ENCODE results near the gene SCN4A.

SCN4A gene

DNA sequence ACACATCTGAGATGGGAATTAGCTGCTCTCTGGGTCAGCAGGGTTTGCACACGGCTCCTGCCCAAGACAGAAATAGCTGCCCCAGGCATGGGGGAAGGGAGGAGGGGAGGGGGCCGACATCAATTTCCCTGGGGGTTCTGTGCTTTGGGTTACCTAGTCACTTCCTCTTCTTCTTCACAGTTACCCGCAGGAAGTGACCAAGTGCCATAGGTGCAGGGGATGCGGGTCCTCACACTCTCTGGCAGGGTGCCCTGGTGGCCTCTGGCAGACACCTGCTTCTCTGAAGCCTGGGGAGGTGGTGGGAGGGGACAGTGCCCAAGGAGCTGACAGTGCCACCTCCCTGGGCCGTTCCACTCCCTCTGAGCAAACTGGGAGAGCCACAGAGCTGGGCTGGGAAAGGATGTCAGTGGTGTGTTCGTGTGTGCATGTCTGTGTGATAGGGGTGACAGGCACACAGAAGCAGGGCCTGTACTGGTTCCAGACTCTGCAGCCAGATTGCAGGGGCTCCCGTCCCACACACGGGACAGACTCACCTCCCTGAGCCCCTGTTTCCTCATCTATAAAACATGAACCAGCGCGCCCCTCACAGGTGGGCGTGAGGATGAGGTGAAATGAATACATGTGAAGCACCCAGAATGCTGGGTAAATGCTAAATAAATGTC is 18.2 kb downstream of the SCN4A start:
- DNase-seq, result no peak

DNA sequence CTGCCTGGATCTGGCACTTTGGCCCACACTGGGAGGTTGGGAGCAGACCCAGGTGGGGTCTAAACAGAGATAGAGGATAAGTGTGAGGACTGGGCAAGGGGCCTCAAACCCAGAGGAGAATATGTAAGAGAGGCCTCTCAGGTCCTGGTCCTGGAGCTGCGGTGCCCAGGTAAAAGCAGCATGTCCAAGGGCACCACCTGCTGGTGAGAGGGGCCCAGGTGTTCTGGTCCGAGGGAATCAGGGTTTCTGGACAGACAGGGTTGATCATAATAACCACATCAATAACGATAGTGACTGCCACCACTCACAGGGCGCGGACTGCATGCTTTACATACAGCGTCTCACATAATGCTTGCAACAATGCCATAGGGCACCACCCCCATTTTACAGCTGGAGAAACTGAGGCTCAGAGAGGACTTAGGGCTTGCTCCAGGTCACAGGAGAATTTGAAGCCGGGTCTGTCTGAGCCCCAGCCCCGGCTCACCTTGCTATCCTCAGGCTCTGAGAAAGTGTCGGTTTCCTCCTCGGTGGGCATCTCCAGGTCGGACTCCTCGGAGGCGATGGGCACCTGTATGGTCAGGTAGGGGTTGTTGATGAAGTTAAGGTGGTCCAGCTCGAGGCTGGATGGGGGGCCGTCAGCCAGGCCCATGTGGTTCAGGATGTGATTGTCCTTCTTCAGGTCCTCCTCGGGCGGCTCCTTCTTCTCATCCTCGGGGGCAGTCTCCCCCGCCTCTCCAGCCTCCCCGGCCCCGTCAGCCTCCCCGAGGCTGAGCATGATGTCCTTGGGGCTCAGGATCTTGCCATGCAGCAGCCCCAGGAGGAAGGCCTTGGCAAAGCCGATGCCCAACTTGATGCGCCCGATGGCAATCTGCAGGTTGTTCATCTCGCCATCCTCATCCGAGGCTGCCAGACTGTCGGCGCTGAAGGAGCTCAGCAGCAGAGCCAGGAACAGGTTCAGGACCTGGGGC is 21.5 kb downstream of the SCN4A start:
- peak; percentile 17 for DNase-seq

DNA sequence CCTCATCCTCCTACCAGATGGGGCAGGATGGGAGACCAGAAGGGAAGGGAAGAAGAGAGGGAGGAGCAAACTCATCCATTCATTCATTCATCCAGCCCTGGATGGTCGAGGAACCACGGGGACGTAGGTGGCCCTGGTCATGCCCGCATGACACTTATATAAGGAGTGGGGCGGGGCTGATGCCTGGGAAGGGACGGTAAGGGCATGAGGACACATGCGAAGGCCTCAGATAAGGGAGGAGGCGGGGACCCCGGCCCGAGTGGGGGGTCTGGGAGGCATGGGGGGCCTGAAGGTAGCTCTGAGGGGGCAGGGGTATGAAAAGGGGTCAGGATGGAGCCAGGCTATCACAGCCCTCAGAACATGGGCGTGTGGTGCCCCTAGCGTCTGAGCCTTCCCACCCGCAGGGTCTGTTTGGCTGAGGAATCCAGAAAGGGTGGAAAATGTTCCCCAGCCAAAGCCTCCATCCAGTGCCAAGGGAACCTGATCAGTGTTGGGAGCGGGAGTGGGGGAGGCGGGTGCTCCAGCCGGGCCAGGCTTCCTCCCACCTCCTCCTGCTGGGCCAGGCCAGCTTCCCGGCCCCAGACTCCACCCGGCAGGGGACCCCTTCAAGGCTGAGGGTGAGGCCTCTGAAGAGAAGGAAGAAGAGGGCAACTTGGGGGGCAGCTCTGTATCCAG is 23.0 kb downstream of the SCN4A start:
- no peak for DNase-seq

DNA sequence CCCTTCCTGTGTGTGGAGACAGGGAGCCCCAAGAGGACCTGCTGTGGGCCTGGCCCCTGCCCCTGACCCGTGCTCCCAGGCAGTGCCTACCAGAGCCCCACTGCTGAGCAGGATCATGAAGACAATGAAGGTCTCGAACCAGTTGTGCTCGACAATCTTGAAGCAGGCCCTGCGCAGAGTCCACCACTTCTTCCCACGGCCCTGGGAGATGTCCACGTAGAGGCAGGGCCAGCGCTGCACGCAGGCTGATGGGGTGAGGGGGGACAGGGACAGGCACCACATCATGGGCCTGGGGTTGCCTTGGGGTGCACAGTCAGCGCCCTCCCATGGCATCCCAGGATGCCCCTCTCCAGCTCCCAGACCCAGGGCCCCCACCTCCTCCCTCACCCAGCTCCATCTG is 24.2 kb downstream of the SCN4A start:
- DNase-seq, result no peak

DNA sequence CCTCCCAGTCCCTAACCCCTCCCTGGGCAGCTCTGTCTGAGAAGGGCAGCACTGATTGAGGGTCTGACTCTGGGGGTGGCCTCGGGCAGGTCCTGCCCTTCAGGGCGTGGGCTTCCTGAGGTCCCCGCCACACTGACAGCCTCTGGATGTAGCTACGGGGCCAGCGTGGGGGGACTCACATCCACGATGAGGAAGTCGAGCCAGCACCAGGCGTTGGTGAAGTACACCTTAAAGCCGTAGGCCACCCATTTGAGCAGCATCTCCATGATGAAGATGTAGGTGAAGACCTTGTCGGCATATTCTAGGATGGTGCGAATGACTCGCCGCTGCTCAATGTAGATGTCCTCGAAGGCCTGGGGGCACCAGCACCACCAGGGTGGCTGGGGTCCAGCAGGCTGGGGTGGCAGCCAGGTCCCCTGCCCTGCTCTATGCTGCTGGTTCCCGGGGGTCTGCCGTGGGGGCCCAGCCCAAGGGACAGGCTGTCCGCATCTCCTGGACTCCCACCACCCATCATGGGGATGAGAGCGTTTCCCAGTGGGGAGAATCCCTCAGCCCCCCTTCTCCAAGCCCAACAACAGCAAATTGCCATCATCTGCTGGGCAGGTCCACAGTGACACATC is 24.9 kb downstream of the SCN4A start:
- DNase-seq, result no peak

DNA sequence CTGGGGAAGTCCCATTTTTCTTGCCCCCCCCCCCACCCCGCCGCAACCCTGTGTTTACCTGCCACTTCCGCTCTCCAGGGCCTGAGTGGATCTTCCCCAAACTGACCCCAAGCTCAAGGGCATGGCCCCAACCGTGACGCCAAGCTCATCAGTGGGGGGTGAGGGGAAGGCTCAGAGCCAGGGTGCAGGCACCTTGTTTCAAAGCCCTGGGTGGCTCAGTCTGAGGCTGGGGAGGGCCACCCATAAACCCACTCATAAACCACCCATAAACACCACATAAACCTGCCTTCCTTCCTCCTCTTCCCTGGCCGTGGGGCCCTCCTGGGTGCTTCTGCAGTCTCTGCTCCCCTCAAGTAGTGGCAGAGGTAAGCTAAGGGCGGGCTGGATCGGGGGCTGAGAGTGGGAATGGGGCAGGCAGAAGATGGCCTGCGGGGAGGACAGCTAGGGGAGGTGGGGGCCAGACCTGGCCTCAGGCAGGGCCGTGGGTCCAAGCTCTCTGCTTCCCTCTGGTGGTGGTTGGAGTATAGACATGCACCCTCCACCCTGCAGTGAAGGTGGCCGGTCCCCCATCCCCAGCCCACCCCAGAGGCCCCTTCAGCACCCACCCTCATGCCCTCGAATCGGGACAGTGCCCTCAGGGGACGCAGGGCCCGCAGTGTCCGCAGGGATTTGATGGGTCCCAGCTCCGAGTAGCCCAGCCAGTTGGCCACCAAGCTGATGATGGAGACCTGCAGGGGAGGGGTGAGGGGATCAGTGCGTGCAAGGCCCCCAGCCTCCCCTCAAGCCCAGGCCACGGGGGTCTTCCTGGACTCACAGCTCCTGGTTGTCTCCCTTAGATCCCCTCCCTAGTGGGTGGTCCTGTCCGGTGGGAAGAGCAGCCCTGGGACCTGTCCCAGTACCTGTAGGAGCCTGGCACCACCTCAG is 26.0 kb downstream of the SCN4A start:
- peak; percentile 46 for DNase-seq

DNA sequence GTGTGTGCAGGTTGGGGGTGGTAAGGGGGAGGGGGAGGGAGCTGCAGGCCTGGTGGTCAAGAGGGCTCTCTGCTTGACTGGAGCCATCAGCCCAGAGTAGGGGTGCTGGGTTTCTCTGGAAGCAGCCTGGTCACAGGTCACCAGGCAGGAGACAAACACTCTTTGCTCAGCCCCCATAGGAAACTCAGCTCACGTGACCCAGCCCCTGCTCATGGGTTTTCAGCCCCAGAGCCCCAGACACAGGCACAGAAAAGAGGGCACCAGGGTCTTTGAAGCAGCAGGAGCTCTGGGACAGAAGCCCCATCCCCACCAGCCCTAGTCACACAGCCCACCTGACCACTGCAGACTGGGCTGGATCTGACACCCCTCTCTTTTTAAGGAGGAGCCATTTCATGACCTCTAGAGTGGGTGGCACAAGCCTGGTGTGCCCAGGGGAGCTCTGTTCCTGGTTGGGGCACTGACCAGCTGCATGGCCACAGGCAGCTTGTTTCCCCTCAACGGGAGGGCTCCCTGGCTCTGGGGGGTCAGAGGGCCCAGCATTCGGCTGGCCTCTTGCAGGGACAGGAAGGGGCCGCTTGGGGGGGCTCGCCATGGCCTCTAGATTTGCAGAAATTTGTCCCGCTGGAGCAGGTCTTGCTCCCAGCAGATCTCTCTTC is 26.8 kb downstream of the SCN4A start:
- no peak for DNase-seq

DNA sequence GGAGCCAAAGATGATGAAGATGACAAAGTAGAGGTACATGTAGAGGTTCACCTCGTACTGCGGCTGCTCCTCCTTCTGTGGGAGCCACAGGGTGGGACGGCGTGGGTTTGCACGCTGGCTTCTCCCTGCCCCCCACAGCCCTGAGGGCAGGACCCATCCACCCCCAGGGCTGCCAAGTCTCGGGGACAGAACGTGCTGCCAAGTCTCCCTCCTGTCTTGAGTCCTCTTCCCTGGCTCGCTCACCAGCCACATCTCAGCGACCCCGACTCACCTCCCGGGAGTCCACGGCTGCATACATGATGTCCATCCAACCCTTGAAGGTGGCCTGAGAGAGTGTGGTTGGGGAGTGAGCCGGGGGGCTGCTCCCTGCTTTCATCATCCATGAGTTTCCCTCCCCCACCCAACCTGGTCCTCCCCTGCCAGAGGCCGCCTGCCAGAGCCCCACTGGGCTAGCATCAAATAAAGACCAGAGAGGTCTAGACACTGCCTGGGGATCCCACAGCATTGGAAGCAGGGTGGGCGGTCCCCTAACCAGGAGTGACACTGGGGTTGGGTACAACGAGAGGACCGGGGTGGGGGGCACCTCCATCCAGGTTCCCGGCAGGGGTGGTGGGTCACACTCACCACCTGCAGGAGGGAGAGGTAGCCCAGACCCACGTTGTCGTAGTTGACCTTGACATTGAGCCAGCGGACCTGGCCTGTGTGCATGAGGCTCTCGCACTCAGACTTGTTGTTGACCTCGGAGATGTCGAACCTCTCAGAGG is 27.8 kb downstream of the SCN4A start:
- no peak for DNase-seq

DNA sequence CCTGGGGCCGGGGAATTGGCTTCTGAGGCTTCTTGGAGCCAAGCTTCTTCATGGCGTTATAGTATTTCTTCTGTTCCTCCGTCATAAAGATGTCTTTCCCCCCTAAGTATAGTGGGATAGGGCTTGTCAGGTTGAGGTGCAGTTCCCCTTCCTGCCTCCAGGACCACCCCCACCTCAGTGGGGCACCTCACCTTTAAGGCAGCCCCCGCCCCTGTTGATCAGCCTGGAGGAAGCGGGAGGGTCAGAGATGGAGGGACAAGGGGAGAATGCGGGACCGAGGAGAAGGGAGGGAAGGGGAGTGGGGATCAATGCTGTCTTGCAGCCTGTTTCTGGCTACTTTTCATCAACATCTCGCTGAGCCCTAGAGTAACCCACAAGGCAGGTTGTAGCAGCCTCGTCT is 29.0 kb downstream of the SCN4A start:
- no peak for DNase-seq

DNA sequence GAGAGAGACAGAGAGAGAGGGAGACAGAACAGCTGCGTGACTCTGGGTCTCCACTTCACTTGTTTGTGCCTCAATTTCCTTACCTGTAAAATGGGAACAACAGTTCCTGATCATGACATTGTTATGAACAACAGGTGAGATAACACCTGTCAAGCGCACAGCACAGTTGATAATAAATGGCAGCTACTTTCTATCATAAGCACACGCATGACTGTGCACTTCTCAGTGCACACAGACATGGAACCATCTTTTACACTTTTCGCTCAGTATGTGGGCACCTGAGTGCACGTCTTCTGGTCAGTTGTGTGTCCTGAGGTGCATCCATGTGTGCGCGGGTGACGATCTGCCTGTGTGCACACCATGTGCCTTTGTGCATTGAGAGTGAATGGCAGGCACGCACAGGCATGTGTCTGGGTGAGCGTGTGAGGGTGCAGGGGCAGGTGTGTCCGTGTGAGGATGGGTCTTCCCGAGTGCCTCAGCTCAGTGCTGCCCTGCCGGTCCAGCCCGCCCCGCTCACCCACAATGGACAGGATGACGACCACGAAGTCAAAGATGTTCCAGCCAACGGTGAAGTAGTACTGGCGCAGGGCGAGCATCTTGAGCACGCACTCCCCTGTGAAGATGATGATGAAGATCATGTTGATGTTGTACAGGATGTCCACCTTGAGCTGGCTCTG is 30.3 kb downstream of the SCN4A start:
- DNase-seq, result no peak

DNA sequence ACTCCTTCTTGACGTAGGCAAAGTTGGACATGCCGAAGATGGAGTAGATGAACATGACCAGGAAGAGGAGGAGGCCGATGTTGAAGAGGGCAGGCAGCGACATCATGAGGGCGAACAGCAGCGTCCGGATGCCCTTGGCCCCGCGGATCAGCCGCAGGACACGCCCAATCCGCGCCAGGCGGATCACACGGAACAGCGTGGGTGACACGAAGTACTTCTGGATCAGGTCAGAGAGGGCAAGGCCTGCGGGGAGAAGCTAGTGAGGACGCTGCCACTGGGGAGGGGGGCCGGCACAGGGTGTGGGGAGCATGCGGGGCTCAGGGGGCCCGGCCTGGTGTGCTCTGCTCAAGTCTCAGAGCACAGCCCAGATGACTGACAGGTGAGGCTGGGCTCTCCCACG is 31.0 kb downstream of the SCN4A start:
- DNase-seq, result no peak

DNA sequence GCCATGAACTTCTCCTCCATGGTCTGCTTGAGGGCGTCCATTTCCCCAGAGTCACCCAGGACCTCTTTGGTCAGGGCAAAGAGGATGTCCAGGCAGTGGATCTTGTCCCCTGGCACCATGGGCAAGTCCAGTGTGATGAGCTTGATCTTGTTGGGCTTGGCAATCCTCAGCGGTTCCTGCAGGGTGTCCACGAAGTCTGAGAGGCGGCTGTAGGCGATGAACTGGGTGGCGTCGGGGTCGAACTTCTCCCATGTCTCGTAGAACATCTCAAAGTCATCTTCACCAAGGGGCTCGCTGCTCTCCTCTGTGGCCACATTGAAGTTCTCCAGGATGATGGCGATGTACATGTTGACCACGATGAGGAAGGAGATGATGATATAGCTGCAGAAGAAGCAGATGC is 31.6 kb downstream of the SCN4A start:
- no peak for DNase-seq

DNA sequence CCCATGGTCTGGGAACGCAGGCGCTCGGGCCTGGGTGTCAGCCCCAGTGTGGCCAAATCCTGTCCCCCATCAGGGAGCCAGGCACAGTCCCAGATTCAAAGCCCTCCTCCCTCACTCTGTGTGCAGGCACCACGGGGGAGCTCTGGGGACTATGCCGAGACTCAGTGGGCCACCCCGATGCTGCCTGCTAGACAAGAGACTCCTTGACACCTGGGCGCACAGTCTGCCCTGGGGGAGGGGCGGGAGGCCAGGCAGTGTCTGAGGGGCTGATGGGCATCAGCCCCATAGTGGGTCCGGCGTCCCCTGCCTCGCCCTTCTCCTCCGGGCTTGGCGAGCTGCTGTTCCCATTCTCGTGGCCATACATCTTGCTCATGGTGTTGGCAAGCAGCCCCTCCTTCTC is 32.1 kb downstream of the SCN4A start:
- no peak for DNase-seq

DNA sequence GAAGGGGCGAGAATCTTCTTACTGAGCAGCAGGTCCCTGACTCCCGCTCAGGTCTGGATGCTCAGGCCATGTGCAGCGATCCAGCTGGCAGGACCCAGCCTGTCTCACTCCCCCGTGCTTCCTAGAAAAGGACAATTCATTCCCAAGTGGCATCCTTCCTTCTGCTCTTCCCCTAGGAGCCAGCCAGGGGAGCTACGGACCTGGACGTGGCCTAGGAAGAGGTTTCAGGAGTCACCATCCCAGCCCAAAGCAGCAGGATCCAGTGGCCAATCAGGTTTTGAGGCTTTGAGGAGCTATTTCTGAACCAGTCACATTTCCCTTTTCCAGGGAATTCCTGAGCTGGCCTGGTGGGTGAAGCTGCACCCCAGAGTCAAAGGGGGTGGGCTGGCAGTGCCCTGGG is 32.8 kb downstream of the SCN4A start:
- no peak for DNase-seq

DNA sequence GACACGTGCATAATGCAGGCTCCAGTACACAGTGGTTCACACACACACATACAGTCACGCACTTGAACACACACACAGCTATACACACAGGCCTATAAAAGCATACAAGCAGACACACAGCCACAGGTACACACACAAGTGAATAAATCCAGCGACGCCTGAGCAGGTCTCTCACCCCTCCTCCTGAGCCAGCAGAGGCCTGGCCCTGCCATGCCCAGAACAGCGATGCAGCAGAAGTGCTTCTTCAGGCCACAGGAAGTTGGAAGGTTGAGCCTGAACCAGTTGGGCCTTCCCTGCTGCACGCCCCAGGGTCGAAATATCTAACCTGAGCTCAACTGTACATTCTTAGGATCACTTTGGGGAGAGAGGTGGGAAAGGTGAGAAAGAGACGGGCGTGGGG is 33.3 kb downstream of the SCN4A start:
- no peak for DNase-seq

DNA sequence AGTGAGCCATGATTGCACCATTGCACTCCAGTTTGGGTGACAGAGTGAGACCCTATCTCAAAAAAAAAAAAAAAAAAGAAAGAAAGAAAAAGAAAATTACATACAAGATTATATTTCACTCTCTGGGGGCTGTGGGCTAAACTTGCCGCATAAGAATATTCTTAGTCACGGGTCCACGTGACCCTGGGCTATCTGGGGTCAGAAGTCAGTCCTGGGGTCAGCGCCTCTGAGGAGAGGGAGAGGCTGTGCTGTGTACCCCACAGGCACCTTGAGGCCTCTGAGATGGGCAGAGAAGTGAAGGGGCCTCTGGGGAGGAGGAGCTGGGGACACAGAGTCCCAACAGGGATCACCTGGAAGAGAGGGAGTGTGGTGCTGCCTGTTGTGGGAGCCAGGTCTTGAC is 34.8 kb downstream of the SCN4A start:
- no peak for DNase-seq

DNA sequence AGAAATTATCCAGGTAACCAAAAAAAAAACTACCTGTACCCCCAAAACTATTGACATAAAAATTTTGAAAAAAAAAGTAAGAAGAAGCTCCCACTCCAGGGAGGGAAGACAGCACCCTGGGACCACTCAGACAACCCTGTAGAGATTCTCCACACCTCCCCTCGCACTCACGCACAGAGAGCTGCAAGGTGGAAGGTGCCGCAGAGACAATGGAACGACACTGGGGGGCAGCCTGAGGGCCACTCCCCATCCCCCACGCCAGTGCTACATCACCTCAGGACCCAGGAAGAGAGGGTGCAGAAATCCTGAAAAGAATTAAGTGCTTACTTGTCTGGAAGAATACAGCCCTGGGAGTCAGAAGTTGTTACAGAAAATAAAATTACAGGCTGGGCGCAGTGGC is 35.4 kb downstream of the SCN4A start:
- no peak for DNase-seq

DNA sequence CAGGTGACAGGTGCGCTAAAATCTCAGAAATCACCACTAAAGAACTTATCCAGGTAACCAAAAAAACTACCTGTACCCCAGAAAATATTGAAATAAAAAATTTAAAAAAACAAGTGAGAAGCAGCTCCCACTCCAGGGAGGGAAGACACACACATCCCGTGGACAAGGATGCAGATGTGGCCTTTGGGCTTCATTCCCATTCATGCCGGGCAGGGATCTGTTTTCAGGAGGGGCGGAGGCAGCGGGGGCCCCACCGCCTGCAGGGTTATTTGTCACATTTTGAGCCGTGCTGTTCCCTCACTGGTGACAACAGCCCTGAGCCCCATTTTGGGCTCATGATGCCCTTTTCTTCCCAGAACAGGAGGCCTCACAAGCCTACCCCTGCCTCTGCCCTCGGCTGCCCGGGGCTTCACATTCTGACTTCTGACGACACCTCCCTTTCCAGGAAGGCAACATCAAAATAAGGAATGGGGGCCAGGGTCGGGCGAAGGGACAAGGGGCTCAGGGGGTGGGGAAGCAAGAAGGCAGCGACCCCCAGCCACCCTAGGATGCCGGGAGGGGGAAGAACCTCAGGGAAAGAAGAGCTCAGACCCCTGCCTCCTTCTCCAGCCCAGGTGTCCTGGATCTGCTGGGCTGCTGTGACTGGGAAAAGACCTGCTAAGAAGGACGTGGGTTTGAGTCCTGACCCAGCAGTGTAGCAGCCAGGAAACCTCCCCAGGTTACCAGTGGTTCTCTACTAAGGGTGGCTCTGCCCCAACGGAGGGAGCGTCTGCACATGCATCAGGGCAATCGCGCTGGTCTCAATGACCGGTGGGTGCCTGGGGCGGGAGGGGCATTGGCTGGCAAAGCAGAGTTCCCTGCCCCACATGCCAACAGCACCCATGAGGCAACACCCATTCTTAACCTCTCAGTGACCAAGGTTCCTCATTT is 38.3 kb downstream of the SCN4A start:
- DNase-seq, result no peak

DNA sequence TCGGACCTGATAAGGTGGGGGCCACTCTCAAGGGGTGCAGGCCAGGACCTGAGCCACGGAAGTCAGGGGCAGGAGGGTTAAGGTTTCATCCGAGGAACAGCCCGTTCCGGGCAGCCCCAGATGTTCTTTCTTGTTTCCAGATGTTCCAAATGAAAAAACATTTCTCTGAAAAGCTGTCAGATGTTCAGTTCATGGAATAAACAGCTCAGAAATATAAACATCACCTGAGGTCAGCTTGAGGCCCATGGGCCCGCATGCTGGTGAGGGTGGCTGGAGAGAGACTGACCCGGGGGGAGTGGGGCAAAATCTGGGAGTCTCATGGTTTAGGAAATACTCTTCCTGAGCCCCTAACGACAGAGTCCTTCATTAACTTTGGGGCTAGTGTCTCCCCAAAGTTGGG is 39.1 kb downstream of the SCN4A start:
- no peak for DNase-seq

Measured in stimulated activated naive CD4-positive, alpha-beta T cell treated with Interleukin-2 at 50 U/mL for 16 hours (primary cell).